ENCODE measurements around the gene MDK.

GRCh38 chr11:46417711-46418110, 36.2 kb downstream of the MDK start:
- TF ChIP-seq CTCF (IDR thresholded peaks at IDR 0.05) (no peak), POLR2A (IDR thresholded peaks at IDR 0.05) (no peak)

Data from right lobe of liver (tissue), 4 donors.